Left lung (tissue), 10 donors: Measurements from ENCODE around the gene SUSD1. TPM values are rescaled to one million over a fixed set of nuclear protein-coding genes. Genes with fewer than 3 reads are reported as not detected.

ENCODE experiments used
- ATAC-seq: fragments of 200-7000 bp; cut with Tn5 transposase; one replicate; pipeline ENCODE4 v1.9.1; 2020; ENCODE audit warnings: moderate library complexity
- DNase-seq, 4 donors: peaks; one replicate each; pipeline ENCODE4 v3.0.0-alpha.2; 2013 to 2020
- H3K27ac ChIP-seq, 2 donors: fragments of 200-600 bp; sonication (generic) in 1 of 2; one replicate each; pipeline versions ENCODE4 v1.5.0 to v1.8.0; 2020 to 2021
- H3K27me3 ChIP-seq, 2 donors: fragments of 200-600 bp; sonication (generic) in 1 of 2; one replicate each; pipeline versions ENCODE4 v1.5.0 to v1.8.0; 2020 to 2021
- H3K36me3 ChIP-seq, 2 donors: fragments of 200-600 bp; sonication (generic) in 1 of 2; one replicate each; pipeline versions ENCODE4 v1.5.0 to v1.8.0; 2020 to 2021
- H3K4me1 ChIP-seq, 2 donors: fragments of 200-600 bp; one replicate each; pipeline ENCODE4 v1.8.0; 2021
- H3K4me3 ChIP-seq, 2 donors: fragments of 200-600 bp; sonication (generic) in 1 of 2; one replicate each; pipeline versions ENCODE4 v1.5.0 to v1.8.0; 2020 to 2021; ENCODE audit warnings: mild to moderate bottlenecking in 1 of 2
- H3K9me3 ChIP-seq, 2 donors: fragments of 200-600 bp; sonication (generic) in 1 of 2; one replicate each; pipeline versions ENCODE4 v1.5.0 to v1.8.0; 2020 to 2021
- intact Hi-C, 2 donors: fragments of 100-400 bp; cut with DNase I; formaldehyde crosslinking; loops; one replicate each; pipeline versions ENCODE4 v1.11.2 to v1.14.2; 2022
- polyA plus RNA-seq, 6 donors: library from polyadenylated mRNA; unstranded; fragments of 120-200 nt; gene quantifications; one replicate each; pipeline ENCODE4 v1.2.1, GENCODE V29; 2013; ENCODE audit not compliant: insufficient read length in 6 of 6
- total RNA-seq, 2 donors: library from RNA; stranded (reverse); fragmentation: NEBNext Ultra II Directional; extraction: Animal tissue kit (Norgen Biotek cat#: 25700); gene quantifications; one replicate each; pipeline ENCODE4 v1.2.1, GENCODE V29; 2021
- TF ChIP-seq, protein P1 (sequence below), 2 donors: fragments of 200-600 bp; sonication (generic) in 1 of 2; IDR thresholded peaks; one replicate each; pipeline versions ENCODE4 v1.5.0 to v1.8.0; 2021; ENCODE audit warnings: antibody characterized with exemption in 2 of 2
- donor health status: DM: no; HTN: yes; CAD: no.
- donor health status: DM: no; HTN: no; CAD: no.

The SUSD1 gene
- total and polyA plus RNA-seq, 8 donors = 26.7 to 41.8 (median 32.8) TPM

DNA sequence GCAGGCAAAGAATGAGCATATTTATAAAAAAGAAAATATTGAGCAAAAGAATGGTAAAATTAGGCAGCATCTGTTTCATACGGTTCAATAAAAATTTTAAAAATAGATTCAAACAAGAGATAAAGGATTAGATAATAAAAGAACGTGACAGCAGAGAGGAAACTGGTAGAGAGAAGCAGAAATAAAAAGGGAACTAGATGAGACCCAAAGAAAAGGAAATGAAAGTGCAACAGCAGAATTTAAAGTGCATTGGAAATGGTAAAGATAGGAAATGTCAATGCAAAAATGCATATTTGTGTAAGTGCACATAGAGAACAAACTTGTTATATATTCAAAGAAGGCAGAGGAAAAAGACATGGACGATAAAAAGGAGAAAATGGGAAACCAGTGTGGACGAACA is 70.2 kb downstream of the SUSD1 start:
- H3K4me1 ChIP-seq = peaks cover 0 to 8% of the 10 kb centered on the region in 2 donors
- DNase-seq = no peak
- TF ChIP-seq, protein P1, sequence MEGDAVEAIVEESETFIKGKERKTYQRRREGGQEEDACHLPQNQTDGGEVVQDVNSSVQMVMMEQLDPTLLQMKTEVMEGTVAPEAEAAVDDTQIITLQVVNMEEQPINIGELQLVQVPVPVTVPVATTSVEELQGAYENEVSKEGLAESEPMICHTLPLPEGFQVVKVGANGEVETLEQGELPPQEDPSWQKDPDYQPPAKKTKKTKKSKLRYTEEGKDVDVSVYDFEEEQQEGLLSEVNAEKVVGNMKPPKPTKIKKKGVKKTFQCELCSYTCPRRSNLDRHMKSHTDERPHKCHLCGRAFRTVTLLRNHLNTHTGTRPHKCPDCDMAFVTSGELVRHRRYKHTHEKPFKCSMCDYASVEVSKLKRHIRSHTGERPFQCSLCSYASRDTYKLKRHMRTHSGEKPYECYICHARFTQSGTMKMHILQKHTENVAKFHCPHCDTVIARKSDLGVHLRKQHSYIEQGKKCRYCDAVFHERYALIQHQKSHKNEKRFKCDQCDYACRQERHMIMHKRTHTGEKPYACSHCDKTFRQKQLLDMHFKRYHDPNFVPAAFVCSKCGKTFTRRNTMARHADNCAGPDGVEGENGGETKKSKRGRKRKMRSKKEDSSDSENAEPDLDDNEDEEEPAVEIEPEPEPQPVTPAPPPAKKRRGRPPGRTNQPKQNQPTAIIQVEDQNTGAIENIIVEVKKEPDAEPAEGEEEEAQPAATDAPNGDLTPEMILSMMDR (IDR thresholded peaks at IDR 0.05) = no peak
- no peaks in the 10 kb centered on the region for H3K27me3 ChIP-seq
- H3K36me3 ChIP-seq = peaks cover 0 to 15% of the 10 kb centered on the region in 2 donors
- no peaks in the 10 kb centered on the region for H3K9me3 ChIP-seq
- H3K27ac ChIP-seq = peak overlapping the region in 1 of 2 donors; percentile 51
- no peak for ATAC-seq
- no peak overlapping the region for H3K4me3 ChIP-seq
- intact Hi-C loops = no loop called here

DNA sequence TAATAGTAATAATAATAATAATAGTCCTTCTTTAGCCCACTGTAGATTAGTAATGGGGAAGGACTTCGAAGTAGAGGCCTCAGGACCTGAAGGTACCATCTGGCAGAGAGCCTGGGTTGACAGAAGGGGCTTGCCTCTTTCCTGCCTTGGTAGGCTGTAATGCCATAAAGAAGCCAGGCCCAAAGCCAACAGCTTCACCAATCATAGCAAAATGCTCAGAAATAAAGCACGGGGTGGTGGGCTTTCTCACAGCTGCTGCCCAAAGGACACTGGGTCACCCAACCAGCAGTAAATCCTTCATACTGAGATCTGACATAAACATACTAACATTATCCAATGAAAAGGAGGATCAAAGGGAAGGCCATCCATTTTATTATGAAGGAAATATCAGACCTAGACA is 70.7 kb downstream of the SUSD1 start:
- Histone ChIP-seq H3K4me1 (peaks cover 0 to 8% of the 10 kb centered on the region in 2 donors), H3K27ac (peak overlapping the region in 1 of 2 donors; percentile 51), H3K36me3 (peaks cover 0 to 17% of the 10 kb centered on the region in 2 donors), H3K4me3 (no peak overlapping the region), H3K27me3 (no peaks in the 10 kb centered on the region), H3K9me3 (no peaks in the 10 kb centered on the region)
- TF ChIP-seq, protein P1 (IDR thresholded peaks at IDR 0.05) = no peak
- ATAC-seq (no peak), DNase-seq (no peak)
- intact Hi-C loops = no loop called here

DNA sequence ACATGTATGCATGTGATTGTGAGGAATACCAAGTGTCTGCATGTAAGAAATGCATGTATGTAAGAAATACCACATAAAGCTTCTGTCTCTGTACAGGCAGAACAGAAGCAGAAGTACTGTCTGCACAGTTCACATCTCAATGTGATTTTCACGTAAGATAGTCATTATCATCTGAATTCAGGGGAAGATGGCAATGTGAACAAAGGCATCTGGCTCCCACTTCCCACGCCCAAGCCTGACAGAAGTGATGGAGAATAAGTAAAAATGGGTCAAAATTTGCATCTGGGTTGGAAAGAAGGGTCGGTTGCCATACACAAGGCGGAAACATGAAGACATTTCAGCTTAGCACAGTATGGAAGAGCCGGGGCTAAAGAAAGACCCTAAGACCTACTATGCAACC is 71.7 kb downstream of the SUSD1 start:
- DNase-seq (no peak), ATAC-seq (no peak)
- Histone ChIP-seq H3K4me1 (peaks cover 0 to 8% of the 10 kb centered on the region in 2 donors), H3K27ac (no peak overlapping the region), H3K27me3 (no peaks in the 10 kb centered on the region), H3K36me3 (peaks cover 0 to 19% of the 10 kb centered on the region in 2 donors), H3K9me3 (no peaks in the 10 kb centered on the region), H3K4me3 (no peak overlapping the region)
- TF ChIP-seq, protein P1 (IDR thresholded peaks at IDR 0.05) = no peak
- intact Hi-C loops = no loop called here

DNA sequence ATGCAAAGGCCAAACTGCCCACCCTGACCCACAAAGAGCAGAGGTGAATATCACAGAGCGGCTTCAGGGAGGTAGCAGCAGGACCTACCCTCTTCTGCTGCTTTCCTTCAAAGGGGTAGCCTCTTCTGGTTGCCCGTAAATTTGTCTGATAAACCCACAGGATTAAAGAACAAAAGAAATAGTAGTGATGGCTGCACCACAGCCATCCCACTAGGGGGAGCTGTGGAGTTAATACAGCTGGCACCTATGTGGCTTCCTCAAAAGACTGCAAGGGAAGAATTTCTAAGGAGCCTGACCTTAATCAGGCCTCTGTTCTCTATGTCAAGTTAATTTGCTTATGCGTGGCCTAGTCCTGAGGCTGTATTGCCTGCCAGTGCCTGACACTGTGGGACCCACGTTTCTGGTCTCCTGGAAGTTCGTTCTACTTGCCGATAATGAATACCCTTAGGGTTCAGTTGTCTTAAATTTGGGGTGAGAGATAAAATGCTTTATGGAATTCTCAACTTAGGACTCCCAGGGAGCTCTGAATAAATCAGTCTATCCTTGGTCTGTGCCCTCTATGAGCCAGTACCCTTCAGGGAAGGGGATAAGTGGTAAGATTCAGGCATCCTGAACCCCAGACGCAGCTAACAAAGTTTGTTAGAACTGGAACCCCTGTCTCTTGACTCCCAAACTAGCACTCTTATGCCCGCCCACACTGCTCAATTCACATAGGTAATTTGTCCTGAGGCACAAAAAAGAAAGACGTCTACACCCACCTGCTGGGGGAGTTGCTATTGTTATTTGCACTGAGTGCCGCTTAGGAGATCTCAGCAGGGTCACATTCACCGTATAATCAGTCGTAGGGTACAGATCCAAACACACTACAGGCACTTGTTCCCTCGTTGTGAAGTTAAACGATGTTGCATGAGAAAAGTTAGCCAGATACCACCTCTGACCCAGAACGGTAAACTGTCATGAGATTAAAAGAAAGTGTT is 77.1 kb downstream of the SUSD1 start:
- peaks cover 0 to 16% of the 10 kb centered on the region in 2 donors for H3K4me1 ChIP-seq
- no peak overlapping the region for H3K4me3 ChIP-seq
- H3K36me3 ChIP-seq = peaks cover 0 to 26% of the 10 kb centered on the region in 2 donors
- no peak overlapping the region for H3K27ac ChIP-seq
- TF ChIP-seq, protein P1 (IDR thresholded peaks at IDR 0.05) = peak; percentile 80 to 95
- H3K27me3 ChIP-seq = no peaks in the 10 kb centered on the region
- ATAC-seq = peak; percentile 97
- intact Hi-C loops = loop anchor here in 1 of 2 donors (10.0 kb wide), 1 partner anchor 257 kb away; no protein-coding TSS in a partner anchor
- DNase-seq = peak in 3 of 4 donors; percentile 56 to 84 (median 62)
- no peaks in the 10 kb centered on the region for H3K9me3 ChIP-seq
